Measurements from ENCODE around the gene PCBP3. TPM values are rescaled to one million over a fixed set of nuclear protein-coding genes. Genes with fewer than 3 reads are reported as not detected.

The PCBP3 gene
- total RNA-seq, 8 experiments from 2014 or later, result 2.5 to 20.9 (median 10.0) TPM

GRCh38 chr21:45632637-45633251, 10.8 kb upstream of the PCBP3 start:
- ATAC-seq (replicated peaks in 6 of 8), result no peak
- in situ Hi-C loops (cut with MboI; ENCODE audit: low pct_unique_long_range_greater_than_20kb in 2 of 9, low sequenced_read_pairs in 9 of 9, unreplicated experiment in 9 of 9), result no loop called here

DNA sequence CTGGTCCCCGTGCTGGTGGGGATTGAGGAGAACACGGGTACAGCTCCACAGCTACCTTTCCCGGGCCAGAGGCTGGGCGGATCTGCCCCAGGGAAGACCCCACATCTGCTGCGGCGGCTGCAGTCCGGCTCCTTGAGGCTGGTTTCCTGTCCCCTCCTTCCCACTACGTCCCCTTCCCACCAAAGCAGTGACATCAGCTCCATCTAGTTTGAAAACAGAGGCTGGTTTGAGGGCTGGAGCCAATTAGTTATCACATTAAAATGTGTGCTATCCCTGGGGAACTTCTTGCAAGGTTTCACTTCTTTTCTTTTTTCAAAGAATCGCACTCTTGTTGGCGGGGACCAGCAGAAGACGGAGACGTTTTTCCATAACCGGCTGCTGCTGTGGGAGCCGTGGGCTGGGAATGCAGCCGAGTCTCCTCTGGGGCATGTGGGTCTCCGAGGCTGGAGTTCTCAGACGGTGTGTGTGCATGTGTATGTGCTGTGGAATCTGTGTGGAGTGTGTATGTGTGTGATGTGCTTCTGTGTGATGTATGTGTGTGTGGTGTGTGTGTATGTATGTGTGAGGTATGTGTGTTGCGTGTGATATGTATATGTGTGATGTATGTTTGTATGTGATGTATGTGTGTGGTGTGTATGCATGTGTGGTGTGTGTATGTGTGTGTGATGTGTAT, 8.9 kb upstream of the PCBP3 start:
- no peak overlapping the region for H3K27ac ChIP-seq
- ATAC-seq (replicated peaks in 6 of 8), result peak in 6 of 8 experiments; percentile 8 to 43 (median 28)
- in situ Hi-C loops (cut with MboI; ENCODE audit: low pct_unique_long_range_greater_than_20kb in 2 of 9, low sequenced_read_pairs in 9 of 9, unreplicated experiment in 9 of 9), result no loop called here
- H3K4me1 ChIP-seq (replicated peaks in 1 of 2), result peaks cover 7 to 21% of the 10 kb centered on the region in 2 donors
- WGBS, 10 experiments, result 0 to 100% (median 78%) methylated on average over 1 to 8 of the region's 18 CpGs; no CpG with 5 or more reads in 2 of the 10 experiments
- H3K4me3 ChIP-seq, result no peak overlapping the region

More at GRCh38 chr21:45632637-45633251, 10.8 kb upstream of the PCBP3 start:
- 74 to 100% (median 94%) methylated on average over 1 to 5 of the region's 20 CpGs; no CpG with 5 or more reads in 5 of the 10 experiments for WGBS, 10 experiments
- peaks cover 0 to 6% of the 10 kb centered on the region in 2 donors for H3K4me1 ChIP-seq (replicated peaks in 1 of 2)
- no peak overlapping the region for H3K4me3 ChIP-seq
- H3K27ac ChIP-seq, result no peak overlapping the region

GRCh38 chr21:45635271-45636151, 8.0 kb upstream of the PCBP3 start:
- no peak overlapping the region for H3K4me3 ChIP-seq
- ATAC-seq (replicated peaks in 6 of 8), result no peak
- H3K4me1 ChIP-seq (replicated peaks in 1 of 2), result peaks cover 7 to 21% of the 10 kb centered on the region in 2 donors
- no peak overlapping the region for H3K27ac ChIP-seq
- in situ Hi-C loops (cut with MboI; ENCODE audit: low pct_unique_long_range_greater_than_20kb in 2 of 9, low sequenced_read_pairs in 9 of 9, unreplicated experiment in 9 of 9), result no loop called here
- 0 to 100% (median 72%) methylated on average over 1 to 4 of the region's 7 CpGs; no CpG with 5 or more reads in 2 of the 10 experiments for WGBS, 10 experiments

GRCh38 chr21:45636459-45636858, 7.1 kb upstream of the PCBP3 start:
- no CpG with 5 or more reads among the region's 3 CpGs for WGBS, 10 experiments
- in situ Hi-C loops (cut with MboI; ENCODE audit: low pct_unique_long_range_greater_than_20kb in 2 of 9, low sequenced_read_pairs in 9 of 9, unreplicated experiment in 9 of 9), result no loop called here
- H3K4me3 ChIP-seq, result no peak overlapping the region
- no peak overlapping the region for H3K27ac ChIP-seq
- ATAC-seq (replicated peaks in 6 of 8), result no peak
- H3K4me1 ChIP-seq (replicated peaks in 1 of 2), result peaks cover 9 to 24% of the 10 kb centered on the region in 2 donors

DNA sequence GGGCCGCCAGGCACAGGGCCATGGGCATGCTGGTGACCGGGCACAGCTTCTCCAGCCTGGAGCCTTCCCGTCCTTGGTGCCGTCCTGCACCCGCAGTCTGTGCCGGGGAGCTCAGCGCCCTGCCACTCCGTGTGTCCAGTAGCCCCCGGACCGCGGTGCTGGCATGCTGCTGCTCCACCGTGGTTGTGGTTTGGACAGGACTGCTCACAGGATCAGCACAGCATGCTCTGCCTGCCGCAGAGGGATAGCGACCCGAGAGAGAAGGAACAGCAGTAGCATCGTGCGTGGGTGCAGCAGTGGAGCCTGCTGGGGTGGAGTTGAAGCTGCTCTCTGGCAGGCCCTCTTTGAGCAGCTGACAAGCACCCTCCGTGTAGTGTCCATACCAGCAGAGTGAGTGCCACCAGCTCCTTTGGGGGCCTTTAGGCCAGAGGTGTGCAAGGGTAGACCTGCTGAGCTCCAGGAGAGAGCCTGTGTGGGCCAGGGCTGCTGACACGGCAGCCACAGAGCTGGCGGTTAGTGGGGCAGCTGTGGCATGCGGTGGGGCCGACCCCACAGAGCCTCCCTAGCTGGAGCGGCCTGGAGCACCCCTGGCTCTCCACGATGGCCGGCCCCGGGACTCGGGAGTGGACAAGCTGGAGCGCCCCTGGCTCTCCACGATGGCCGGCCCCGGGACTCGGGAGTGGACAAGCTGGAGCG, 6.4 kb upstream of the PCBP3 start:
- 0 to 8% methylated on average over 2 of the region's 33 CpGs; no CpG with 5 or more reads in 8 of the 10 experiments for WGBS, 10 experiments
- Histone ChIP-seq H3K27ac (no peak overlapping the region), H3K4me3 (no peak overlapping the region), H3K4me1 (replicated peaks in 1 of 2) (peaks cover 14 to 25% of the 10 kb centered on the region in 2 donors)
- no peak for ATAC-seq (replicated peaks in 6 of 8)
- in situ Hi-C loops (cut with MboI; ENCODE audit: low pct_unique_long_range_greater_than_20kb in 2 of 9, low sequenced_read_pairs in 9 of 9, unreplicated experiment in 9 of 9), result no loop called here

GRCh38 chr21:45637883-45638282, 5.6 kb upstream of the PCBP3 start:
- no peak for ATAC-seq (replicated peaks in 6 of 8)
- Histone ChIP-seq H3K4me3 (no peak overlapping the region), H3K4me1 (replicated peaks in 1 of 2) (peaks cover 14 to 25% of the 10 kb centered on the region in 2 donors), H3K27ac (no peak overlapping the region)
- in situ Hi-C loops (cut with MboI; ENCODE audit: low pct_unique_long_range_greater_than_20kb in 2 of 9, low sequenced_read_pairs in 9 of 9, unreplicated experiment in 9 of 9), result no loop called here
- WGBS, 10 experiments, result 0 to 47% methylated on average over 1 to 2 of the region's 13 CpGs; no CpG with 5 or more reads in 8 of the 10 experiments

GRCh38 chr21:45638707-45639106, 4.8 kb upstream of the PCBP3 start:
- Histone ChIP-seq H3K27ac (no peak overlapping the region), H3K4me1 (replicated peaks in 1 of 2) (peaks cover 14 to 25% of the 10 kb centered on the region in 2 donors), H3K4me3 (no peak overlapping the region)
- ATAC-seq (replicated peaks in 6 of 8), result no peak
- in situ Hi-C loops (cut with MboI; ENCODE audit: low pct_unique_long_range_greater_than_20kb in 2 of 9, low sequenced_read_pairs in 9 of 9, unreplicated experiment in 9 of 9), result no loop called here
- WGBS, 10 experiments, result 20 to 57% (median 32%) methylated on average over 1 to 6 of the region's 8 CpGs; no CpG with 5 or more reads in 5 of the 10 experiments

DNA sequence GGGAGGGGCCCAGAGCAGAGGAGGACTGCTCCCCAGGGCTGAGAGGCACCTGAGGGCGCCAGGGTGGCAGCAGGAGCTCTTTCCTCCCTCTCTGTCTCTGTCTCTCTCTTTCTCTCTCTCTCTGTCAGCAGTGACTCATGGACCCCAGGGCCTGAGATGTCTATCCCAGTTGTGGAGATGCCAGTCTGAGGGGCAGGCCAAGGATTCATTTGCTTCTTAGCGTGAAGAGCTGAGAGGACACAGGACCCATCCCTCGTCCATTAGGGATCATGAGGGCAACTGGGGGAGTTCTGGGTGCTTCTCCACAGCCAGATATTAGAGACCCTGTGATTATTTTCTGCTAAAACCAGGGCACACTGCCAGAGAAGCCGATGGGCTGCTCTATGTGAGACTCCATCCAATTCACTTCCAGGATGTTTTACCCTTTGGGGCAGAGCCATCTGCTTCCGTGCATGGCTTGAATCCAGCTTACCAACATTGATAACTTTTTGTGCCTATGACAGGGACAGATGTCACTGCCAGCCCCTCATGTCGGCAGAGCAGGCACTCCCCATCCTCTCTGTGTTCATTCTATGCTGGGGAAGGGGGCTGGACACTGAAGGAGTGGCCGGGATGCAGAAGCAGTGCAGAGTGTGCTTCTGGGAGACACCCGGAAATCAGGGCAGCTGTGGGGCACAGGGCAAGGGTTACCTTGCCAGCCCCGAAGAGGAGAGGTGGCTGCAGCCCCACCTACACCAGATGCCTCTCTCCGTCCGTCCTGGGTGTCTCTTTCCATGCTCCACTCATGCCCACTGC, 4.1 kb upstream of the PCBP3 start:
- Histone ChIP-seq H3K4me1 (replicated peaks in 1 of 2) (peaks cover 14 to 26% of the 10 kb centered on the region in 2 donors), H3K4me3 (no peak overlapping the region), H3K27ac (no peak overlapping the region)
- in situ Hi-C loops (cut with MboI; ENCODE audit: low pct_unique_long_range_greater_than_20kb in 2 of 9, low sequenced_read_pairs in 9 of 9, unreplicated experiment in 9 of 9), result no loop called here
- WGBS, 10 experiments, result 17 to 80% (median 55%) methylated on average over 1 to 5 of the region's 11 CpGs; no CpG with 5 or more reads in 2 of the 10 experiments
- no peak for ATAC-seq (replicated peaks in 6 of 8)

GRCh38 chr21:45640001-45640887, 3.3 kb upstream of the PCBP3 start:
- ATAC-seq (replicated peaks in 6 of 8), result no peak

GRCh38 chr21:45640888-45641479, 2.5 kb upstream of the PCBP3 start:
- in situ Hi-C loops (cut with MboI; ENCODE audit: low pct_unique_long_range_greater_than_20kb in 2 of 9, low sequenced_read_pairs in 9 of 9, unreplicated experiment in 9 of 9), result no loop called here
- H3K27ac ChIP-seq, result no peak overlapping the region
- peak in 7 of 8 experiments; percentile 4 to 65 (median 18) for ATAC-seq (replicated peaks in 6 of 8)
- peaks cover 18 to 24% of the 10 kb centered on the region in 2 donors for H3K4me1 ChIP-seq (replicated peaks in 1 of 2)
- WGBS, 10 experiments, result 10 to 60% (median 33%) methylated on average over 1 to 8 of the region's 23 CpGs; no CpG with 5 or more reads in 5 of the 10 experiments
- no peak overlapping the region for H3K4me3 ChIP-seq

More at GRCh38 chr21:45640001-45640887, 3.3 kb upstream of the PCBP3 start:
- WGBS, 10 experiments, result 60 to 100% (median 71%) methylated on average over 1 to 2 of the region's 6 CpGs; no CpG with 5 or more reads in 6 of the 10 experiments
- Histone ChIP-seq H3K4me3 (no peak overlapping the region), H3K4me1 (replicated peaks in 1 of 2) (peaks cover 18 to 24% of the 10 kb centered on the region in 2 donors), H3K27ac (no peak overlapping the region)
- in situ Hi-C loops (cut with MboI; ENCODE audit: low pct_unique_long_range_greater_than_20kb in 2 of 9, low sequenced_read_pairs in 9 of 9, unreplicated experiment in 9 of 9), result no loop called here

All from motor neuron (in vitro differentiated cells).